Kidney (tissue), 14 donors: ENCODE data around the gene ADAMTS17. TPM values are rescaled to one million over a fixed set of nuclear protein-coding genes. Genes with fewer than 3 reads are reported as not detected.

Source experiments
- DNase-seq, 5 donors: peaks; one replicate each; pipeline ENCODE4 v3.0.0-alpha.2; 2013 to 2020
- FAIRE-seq: peaks from 2 replicates; lab custom pipeline; 2012; peaks lifted over from hg19 to GRCh38; lab: Jason Lieb, UNC
- H3K27ac ChIP-seq, 2 donors: one replicate each; pipeline ENCODE4 v1.7.0; 2013; ENCODE audit warnings: low read depth in 2 of 2, low read length in 2 of 2, inconsistent platforms in 1 of 2
- H3K27me3 ChIP-seq: one replicate; pipeline ENCODE4 v1.7.1; 2013; ENCODE audit warnings: low read length, inconsistent platforms; ENCODE audit not compliant: control insufficient read depth, insufficient read depth
- H3K36me3 ChIP-seq, 3 donors: one replicate each; pipeline versions ENCODE4 v1.7.0 to v1.7.1; 2013; ENCODE audit warnings: low read length in 3 of 3, control low read depth in 1 of 3, inconsistent platforms in 1 of 3; ENCODE audit not compliant: insufficient read depth in 3 of 3, control insufficient read depth in 2 of 3
- H3K4me1 ChIP-seq, 3 donors: one replicate each; pipeline versions ENCODE4 v1.7.0 to v1.7.1; 2013; ENCODE audit warnings: low read length in 3 of 3, inconsistent platforms in 1 of 3, low read depth in 1 of 3; ENCODE audit not compliant: control insufficient read depth in 2 of 3, insufficient read depth in 2 of 3
- H3K4me3 ChIP-seq, 3 donors: one replicate each; pipeline versions ENCODE4 v1.7.0 to v1.8.1; 2013; ENCODE audit warnings: low read length in 3 of 3, control low read depth in 1 of 3, inconsistent platforms in 1 of 3
- H3K9ac ChIP-seq, 3 donors: one replicate each; pipeline versions ENCODE4 v1.7.0 to v1.7.1; 2013; ENCODE audit warnings: low read length in 3 of 3, control low read depth in 1 of 3, inconsistent platforms in 1 of 3
- H3K9me3 ChIP-seq, 3 donors: one replicate each; pipeline versions ENCODE4 v1.7.0 to v1.7.1; 2013; ENCODE audit warnings: low read length in 3 of 3, control low read depth in 1 of 3, inconsistent platforms in 1 of 3; ENCODE audit not compliant: control insufficient read depth in 2 of 3, insufficient read depth in 1 of 3
- CTCF ChIP-seq: IDR thresholded peaks from 3 replicates; pipeline ENCODE4 v1.5.1; 2012; ENCODE audit warnings: mild to moderate bottlenecking, moderate library complexity, borderline replicate concordance; ENCODE audit not compliant: insufficient read depth; ENCODE audit errors: extremely low read depth
- intact Hi-C: fragments of 100-400 bp; cut with DNase I; formaldehyde crosslinking; loops from one replicate; pipeline ENCODE4 v1.11.1; 2022
- polyA plus RNA-seq: library from polyadenylated mRNA; stranded (reverse); fragments of 350-450 nt; fragmentation: Illumina TruSeq; extraction: RNeasy Lipid Tissue Mini Kit (QIAGEN cat#74804); gene quantifications from one replicate; pipeline ENCODE4 v1.2.3, GENCODE V29; 2014; ENCODE audit warnings: low read depth, low replicate concordance; ENCODE audit not compliant: insufficient read depth
- total RNA-seq: library from RNA; stranded (reverse); fragmentation: NEBNext Ultra II Directional; extraction: Animal tissue kit (Norgen Biotek cat#: 25700); gene quantifications from one replicate; pipeline ENCODE4 v1.2.1, GENCODE V29; 2021
- donor health status: control.
- donor health status: control.
- donor health status: control.
- donor health status: control.
- donor health status: control.
- donor health status: DM: yes; HTN: yes; CAD: no.
- donor health status: Normal renal cell carcinoma (clear cell type).

Gene ADAMTS17
- total and polyA plus RNA-seq, 2 donors from 2014 or later: 1.7 to 2.2 TPM

GRCh38 chr15:99985878-99986277 is 355.9 kb downstream of the ADAMTS17 start:
- intact Hi-C loops: no loop called here
- peaks cover 0 to 4% (median 0%) of the 10 kb centered on the region in 3 donors for H3K4me1 ChIP-seq
- no peak overlapping the region for H3K27ac ChIP-seq
- H3K4me3 ChIP-seq: no peak overlapping the region
- H3K36me3 ChIP-seq: no peaks in the 10 kb centered on the region
- FAIRE-seq (no peak), DNase-seq (peak in 1 of 5 donors; percentile 39)
- H3K9ac ChIP-seq: no peak overlapping the region
- TF ChIP-seq CTCF: no peak
- H3K9me3 ChIP-seq: no peaks in the 10 kb centered on the region
- no peaks in the 10 kb centered on the region for H3K27me3 ChIP-seq

- H3K36me3 ChIP-seq: no peaks in the 10 kb centered on the region
- DNase-seq (peak in 1 of 5 donors; percentile 49), FAIRE-seq (no peak)
- H3K27me3 ChIP-seq: no peaks in the 10 kb centered on the region
- TF ChIP-seq CTCF: no peak
- no peak overlapping the region for H3K4me3 ChIP-seq
- intact Hi-C loops: no loop called here
- no peak overlapping the region for H3K27ac ChIP-seq
- no peak overlapping the region for H3K9ac ChIP-seq
- peaks cover 0 to 9% (median 0%) of the 10 kb centered on the region in 3 donors for H3K4me1 ChIP-seq
- H3K9me3 ChIP-seq: no peaks in the 10 kb centered on the region
These were observed 357.1 kb downstream of the ADAMTS17 start for GRCh38 chr15:99984491-99985243.

- peak overlapping the region; percentile 22 to 28 for H3K27ac ChIP-seq
- no peaks in the 10 kb centered on the region for H3K36me3 ChIP-seq
- no peak overlapping the region for H3K4me3 ChIP-seq
- H3K9ac ChIP-seq: no peak overlapping the region
- H3K9me3 ChIP-seq: no peaks in the 10 kb centered on the region
- peaks cover 0 to 9% (median 0%) of the 10 kb centered on the region in 3 donors for H3K4me1 ChIP-seq
- intact Hi-C loops: no loop called here
- no peaks in the 10 kb centered on the region for H3K27me3 ChIP-seq
- FAIRE-seq: no peak
- no peak for TF ChIP-seq CTCF
- peak; percentile 46 to 83 (median 69) for DNase-seq
These were observed 357.9 kb downstream of the ADAMTS17 start for GRCh38 chr15:99983886-99984286.
